ENCODE results near the gene ARL4D.
"Not testable (repeated sequence)": the region's sequence is repeated elsewhere in the genome, so short reads cannot be mapped to it uniquely, and the experiment has no call there.

Gene ARL4D

GRCh38 chr17:43398724-43399595, at the start of gene ARL4D:
TSS of gene ARL4D (plus strand) at chr17:43398993. CDS start at chr17:43399733, 740 bp downstream.
- DNase-seq = peak; percentile 79

GRCh38 chr17:43349142-43349541, 49.7 kb upstream of the ARL4D start:
- no peak for DNase-seq

- DNase-seq = no peak
Measured at GRCh38 chr17:43350888-43351361, 47.9 kb upstream of the ARL4D start.

- peak; percentile 23 for DNase-seq
Measured at GRCh38 chr17:43351691-43352090, 47.1 kb upstream of the ARL4D start.

- DNase-seq = no peak
Measured at GRCh38 chr17:43352579-43353331, 46.0 kb upstream of the ARL4D start.

- DNase-seq = no peak
Measured at GRCh38 chr17:43353393-43353792, 45.4 kb upstream of the ARL4D start.

GRCh38 chr17:43354371-43354770, 44.4 kb upstream of the ARL4D start:
- DNase-seq = no peak

- no peak for DNase-seq
Measured at GRCh38 chr17:43356450-43356849, 42.3 kb upstream of the ARL4D start.

GRCh38 chr17:43356999-43357398, 41.8 kb upstream of the ARL4D start:
- DNase-seq = peak; percentile 80

- no peak for DNase-seq
Measured at GRCh38 chr17:43359469-43360110, 39.2 kb upstream of the ARL4D start.

GRCh38 chr17:43360376-43360738, 38.4 kb upstream of the ARL4D start:
- peak; percentile 87 for DNase-seq

- peak; percentile 100 for DNase-seq
Measured at GRCh38 chr17:43360739-43361505, 37.9 kb upstream of the ARL4D start.

GRCh38 chr17:43363181-43363925, 35.4 kb upstream of the ARL4D start:
- DNase-seq = no peak

- no peak for DNase-seq
Measured at GRCh38 chr17:43363926-43364285, 34.9 kb upstream of the ARL4D start.

GRCh38 chr17:43365356-43365755, 33.4 kb upstream of the ARL4D start:
- no peak for DNase-seq

- not testable (repeated sequence) for DNase-seq
Measured at GRCh38 chr17:43365921-43366320, 32.9 kb upstream of the ARL4D start.

- DNase-seq = peak; percentile 44
Measured at GRCh38 chr17:43366891-43367736, 31.7 kb upstream of the ARL4D start.

GRCh38 chr17:43367737-43368242, 31.0 kb upstream of the ARL4D start:
- peak; percentile 96 for DNase-seq

GRCh38 chr17:43368740-43369506, 29.9 kb upstream of the ARL4D start:
- peak; percentile 84 for DNase-seq

GRCh38 chr17:43369986-43370385, 28.8 kb upstream of the ARL4D start:
- DNase-seq = no peak

All from fibroblast of skin of right quadriceps (primary cell).